Epithelial cell of esophagus (primary cell): ENCODE data around the gene HAO1.

ENCODE experiments used
- DNase-seq: peaks from one replicate; pipeline ENCODE4 v3.0.0; 2010; ENCODE audit warnings: low read depth
- H3K4me3 ChIP-seq: 2 replicates; pipeline ENCODE4 v1.5.1; 2011; ENCODE audit warnings: mild to moderate bottlenecking, low read length, control low read depth
- CTCF ChIP-seq: IDR thresholded peaks from 2 replicates; pipeline ENCODE4 v1.5.1; 2011; ENCODE audit warnings: low read depth, mild to moderate bottlenecking, low read length, control low read depth, inconsistent platforms; ENCODE audit not compliant: insufficient read depth; ENCODE audit errors: missing control alignments

The HAO1 gene

GRCh38 chr20:7908905-7909304 lies 31.4 kb downstream of the HAO1 start:
- no peak for TF ChIP-seq CTCF
- DNase-seq, result no peak
- H3K4me3 ChIP-seq, result no peak overlapping the region

- DNase-seq, result no peak
- no peak for TF ChIP-seq CTCF
Measured at GRCh38 chr20:7903429-7903828, 36.8 kb downstream of the HAO1 start.

GRCh38 chr20:7902879-7903278 lies 37.4 kb downstream of the HAO1 start:
- TF ChIP-seq CTCF, result no peak
- no peak overlapping the region for H3K4me3 ChIP-seq
- no peak for DNase-seq

More at GRCh38 chr20:7903429-7903828, 36.8 kb downstream of the HAO1 start:
- H3K4me3 ChIP-seq, result no peak overlapping the region

- TF ChIP-seq CTCF, result no peak
- no peak overlapping the region for H3K4me3 ChIP-seq
- no peak for DNase-seq
Measured at GRCh38 chr20:7897781-7898364, 42.4 kb downstream of the HAO1 start.

GRCh38 chr20:7893014-7893730 lies 47.1 kb downstream of the HAO1 start:
- no peak overlapping the region for H3K4me3 ChIP-seq
- peak; percentile 72 for DNase-seq
- TF ChIP-seq CTCF, result no peak

GRCh38 chr20:7891705-7892104 lies 48.6 kb downstream of the HAO1 start:
- H3K4me3 ChIP-seq, result no peak overlapping the region
- no peak for TF ChIP-seq CTCF
- no peak for DNase-seq

GRCh38 chr20:7889736-7890135 lies 50.5 kb downstream of the HAO1 start:
- no peak for TF ChIP-seq CTCF
- H3K4me3 ChIP-seq, result no peak overlapping the region
- DNase-seq, result no peak
